HCT116 (cell line): ENCODE data around the gene ADAMTSL2. TPM values are rescaled to one million over a fixed set of nuclear protein-coding genes. Genes with fewer than 3 reads are reported as not detected.

Experiments
- ATAC-seq: fragments of 200-7000 bp; cut with Tn5 transposase; 2 replicates; pipeline ENCODE4 v1.9.1; 2020; ENCODE audit warnings: mild to moderate bottlenecking, moderate library complexity
- BruUV-seq: library from RNA; stranded (reverse); fragments of 400-500 nt; replicated peaks from 2 replicates; lab custom pipeline; 2021; lab: Mats Ljungman, UMichigan
- CTCF ChIA-PET: fragments of 300-600 bp; sonication (Branson Sonifier 250); formaldehyde crosslinking; loops from one replicate; lab custom pipeline; 2021; ENCODE audit warnings: antibody characterized with exemption; lab: Charles Lee
- POLR2A ChIA-PET: fragments of 300-600, 350-600 bp; sonication (Branson Sonifier 250); formaldehyde crosslinking; loops from one replicate; lab custom pipeline; 2021; ENCODE audit warnings: antibody characterized with exemption; lab: Charles Lee
- RAD21 ChIA-PET, 2 experiments: fragments of 300-600 bp; sonication (Branson Sonifier 250); formaldehyde crosslinking; loops; one replicate each; lab custom pipeline; 2023; ENCODE audit warnings: low total read pairs in 2 of 2; ENCODE audit not compliant: uncharacterized antibody in 2 of 2, unreplicated experiment in 2 of 2, low non-redundant PET in 1 of 2; lab: Charles Lee
- DNase-seq: peaks from one replicate; pipeline ENCODE4 v3.0.0-alpha.2; 2010; ENCODE audit warnings: low read depth, low spot score
- H2AFZ ChIP-seq: fragments of 200-600 bp; shearing (Covaris generic), sonication (generic); 2 replicates; pipeline ENCODE4 v1.6.1; 2017; ENCODE audit warnings: low read depth, mixed run types, mixed read lengths, antibody characterized with exemption, low read length; ENCODE audit not compliant: poor library complexity, severe bottlenecking
- H3K27ac ChIP-seq: 2 replicates; pipeline ENCODE4 v1.5.1; 2012; ENCODE audit warnings: low read depth, low read length
- H3K27me3 ChIP-seq: fragments of 200-600 bp; sonication (generic); 2 replicates; pipeline ENCODE4 v1.6.1; 2016; ENCODE audit warnings: mixed run types, low read length, mixed read lengths; ENCODE audit not compliant: insufficient read depth
- H3K36me3 ChIP-seq, 2 experiments: fragments of 200-500 bp in 1 of 2; fragments of 200-600 bp in 1 of 2; sonication (Bioruptor generic) in 1 of 2; sonication (generic) in 1 of 2; 2 replicates each; pipeline versions ENCODE4 v1.5.1 to v1.6.1; 2014 to 2016; ENCODE audit warnings: low read length in 2 of 2, inconsistent platforms in 1 of 2, mixed read lengths in 1 of 2, mixed run types in 1 of 2; ENCODE audit not compliant: insufficient read depth in 2 of 2, control insufficient read depth in 1 of 2
- H3K4me1 ChIP-seq, 2 experiments: fragments of 200-600 bp in 1 of 2; sonication (generic) in 1 of 2; 2 replicates each; pipeline versions ENCODE4 v1.5.1 to v1.6.1; 2012 to 2017; ENCODE audit warnings: low read length in 2 of 2, inconsistent platforms in 1 of 2, mild to moderate bottlenecking in 1 of 2, mixed read lengths in 1 of 2, mixed run types in 1 of 2, moderate library complexity in 1 of 2; ENCODE audit not compliant: insufficient read depth in 2 of 2, control insufficient read depth in 1 of 2
- H3K4me2 ChIP-seq: fragments of 200-600 bp; sonication (generic); 2 replicates; pipeline ENCODE4 v1.6.1; 2017; ENCODE audit warnings: mixed run types, low read length, mixed read lengths
- H3K4me3 ChIP-seq, 2 experiments: fragments of 200-600 bp in 1 of 2; sonication (generic) in 1 of 2; replicated peaks in 1 of 2; 2 replicates each; pipeline ENCODE4 v1.5.1; 2011 to 2016; ENCODE audit warnings: low read length in 2 of 2, control low read depth in 1 of 2, low read depth in 1 of 2, mild to moderate bottlenecking in 1 of 2, mixed read lengths in 1 of 2, mixed run types in 1 of 2
- H3K79me2 ChIP-seq: fragments of 200-600 bp; sonication (generic); 2 replicates; pipeline ENCODE4 v1.6.1; 2017; ENCODE audit warnings: mild to moderate bottlenecking, mixed run types, low read length, moderate library complexity, mixed read lengths; ENCODE audit not compliant: insufficient read depth
- H3K9ac ChIP-seq: fragments of 200-600 bp; sonication (generic); 2 replicates; pipeline ENCODE4 v1.6.1; 2016; ENCODE audit warnings: low read length, mixed read lengths
- H3K9me2 ChIP-seq: fragments of 200-600 bp; sonication (generic), shearing (Covaris generic); 2 replicates; pipeline ENCODE4 v1.6.1; 2017; ENCODE audit warnings: mixed run types, mild to moderate bottlenecking, moderate library complexity; ENCODE audit not compliant: insufficient read depth
- H3K9me3 ChIP-seq, 2 experiments: fragments of 200-500 bp in 1 of 2; fragments of 200-600 bp in 1 of 2; sonication (Bioruptor generic) in 1 of 2; sonication (generic) in 1 of 2; 2 replicates each; pipeline ENCODE4 v1.6.1; 2014 to 2017; ENCODE audit warnings: low read length in 2 of 2, mixed read lengths in 2 of 2, inconsistent platforms in 1 of 2, low read depth in 1 of 2, mild to moderate bottlenecking in 1 of 2, mixed run types in 1 of 2, moderate library complexity in 1 of 2; ENCODE audit not compliant: control insufficient read depth in 1 of 2, insufficient read depth in 1 of 2
- H4K20me1 ChIP-seq: fragments of 200-600 bp; sonication (generic), shearing (Covaris generic); 2 replicates; pipeline ENCODE4 v1.6.1; 2017; ENCODE audit warnings: mixed run types, mild to moderate bottlenecking, moderate library complexity; ENCODE audit not compliant: insufficient read depth
- CEBPB ChIP-seq: IDR thresholded peaks from 2 replicates; pipeline ENCODE4 v1.6.1; 2012; ENCODE audit warnings: low read depth
- CTCF ChIP-seq, 3 experiments: fragments of 200-600 bp in 1 of 3; sonication (generic) in 1 of 3; IDR thresholded peaks in 2 of 3; conservative IDR thresholded peaks in 1 of 3; 2 replicates each; pipeline ENCODE4 v1.5.1; 2012 to 2017; ENCODE audit warnings: low read depth in 2 of 3, low read length in 2 of 3, antibody characterized with exemption in 1 of 3, borderline replicate concordance in 1 of 3, control low read depth in 1 of 3, mild to moderate bottlenecking in 1 of 3, mixed read lengths in 1 of 3, mixed run types in 1 of 3, moderate library complexity in 1 of 3; ENCODE audit not compliant: insufficient read depth in 1 of 3
- EGR1 ChIP-seq: IDR thresholded peaks from 2 replicates; pipeline ENCODE4 v1.6.1; 2012; ENCODE audit warnings: low read depth
- ELF1 ChIP-seq: IDR thresholded peaks from 2 replicates; pipeline ENCODE4 v1.6.1; 2012; ENCODE audit warnings: low read depth, borderline replicate concordance
- EZH2 ChIP-seq: fragments of 200-600 bp; sonication (generic); IDR thresholded peaks from 2 replicates; pipeline ENCODE4 v1.6.1; 2017; ENCODE audit warnings: antibody characterized with exemption, mixed run types
- EZH2phosphoT487 ChIP-seq: fragments of 200-600 bp; IDR thresholded peaks from 2 replicates; pipeline ENCODE4 v1.6.1; 2018; ENCODE audit warnings: antibody characterized with exemption, borderline replicate concordance
- FOSL1 ChIP-seq: IDR thresholded peaks from 2 replicates; pipeline ENCODE4 v1.6.1; 2012; ENCODE audit warnings: low read depth
- MAX ChIP-seq: IDR thresholded peaks from 2 replicates; pipeline ENCODE4 v1.6.1; 2012
- POLR2A ChIP-seq: IDR thresholded peaks from 2 replicates; pipeline ENCODE4 v1.7.0; 2011; ENCODE audit warnings: borderline replicate concordance; ENCODE audit not compliant: insufficient read depth, insufficient read length; ENCODE audit errors: extremely low read depth
- POLR2AphosphoS5 ChIP-seq: IDR thresholded peaks from 2 replicates; pipeline ENCODE4 v1.6.1; 2011; ENCODE audit warnings: mild to moderate bottlenecking, low read depth, low read length, moderate library complexity
- SIN3A ChIP-seq: IDR thresholded peaks from 2 replicates; pipeline ENCODE4 v1.6.1; 2012; ENCODE audit warnings: low read depth
- SRF ChIP-seq: IDR thresholded peaks from 2 replicates; pipeline ENCODE4 v1.6.1; 2012; ENCODE audit warnings: low read depth
- YY1 ChIP-seq: IDR thresholded peaks from 2 replicates; pipeline ENCODE4 v1.6.1; 2011; ENCODE audit warnings: low read length, low read depth, moderate library complexity, mild to moderate bottlenecking; ENCODE audit not compliant: insufficient replicate concordance; ENCODE audit errors: extremely low read depth
- ZBTB33 ChIP-seq: IDR thresholded peaks from 2 replicates; pipeline ENCODE4 v1.6.1; 2011; ENCODE audit warnings: mild to moderate bottlenecking, low read length, moderate library complexity; ENCODE audit not compliant: insufficient replicate concordance; ENCODE audit errors: extremely low read depth
- ZFX ChIP-seq: fragments of 450-650 bp; IDR thresholded peaks from 2 replicates; pipeline ENCODE4 v1.6.1; 2017
- intact Hi-C: fragments of 100-400 bp; cut with micrococcal nuclease; formaldehyde crosslinking; loops from 2 replicates; pipeline ENCODE4 v1.10.0; 2022
- total RNA-seq: library from RNA; stranded (reverse); gene quantifications from one replicate; pipeline ENCODE4 v1.2.1, GENCODE V29; 2021; ENCODE audit not compliant: unreplicated experiment

The ADAMTSL2 gene
- total RNA-seq, 1 experiment from 2014 or later = not detected

GRCh38 chr9:133515615-133516255 is 18.8 kb upstream of the ADAMTSL2 start:
- H3K27ac ChIP-seq = no peak overlapping the region
- no peaks in the 10 kb centered on the region for H3K79me2 ChIP-seq
- no peaks in the 10 kb centered on the region for H3K4me1 ChIP-seq
- H3K9me2 ChIP-seq = no peaks in the 10 kb centered on the region
- ATAC-seq (no peak), DNase-seq (no peak)
- H3K9ac ChIP-seq = no peak overlapping the region
- ChIA-PET RAD21 (no interaction called here), CTCF (no interaction called here), POLR2A (no interaction called here)
- H3K4me2 ChIP-seq = no peak overlapping the region
- H3K9me3 ChIP-seq = no peaks in the 10 kb centered on the region
- H2AFZ ChIP-seq = no peak overlapping the region
- H3K27me3 ChIP-seq = no peaks in the 10 kb centered on the region
- intact Hi-C loops = no loop called here
- TF ChIP-seq SRF (no peak), MAX (no peak)
- no peaks in the 10 kb centered on the region for H3K36me3 ChIP-seq
- no TSS peak for BruUV-seq
- H4K20me1 ChIP-seq = no peaks in the 10 kb centered on the region
- H3K4me3 ChIP-seq = no peak overlapping the region

GRCh38 chr9:133516256-133516960 is 18.1 kb upstream of the ADAMTSL2 start:
- ATAC-seq (no peak), DNase-seq (no peak)
- Histone ChIP-seq H3K9ac (no peak overlapping the region), H3K4me2 (no peak overlapping the region), H3K27me3 (no peaks in the 10 kb centered on the region), H3K4me3 (no peak overlapping the region), H3K9me2 (no peaks in the 10 kb centered on the region), H3K9me3 (no peaks in the 10 kb centered on the region), H3K36me3 (no peaks in the 10 kb centered on the region), H3K4me1 (no peaks in the 10 kb centered on the region), H3K79me2 (no peaks in the 10 kb centered on the region), H2AFZ (no peak overlapping the region), H3K27ac (no peak overlapping the region), H4K20me1 (no peaks in the 10 kb centered on the region)
- ChIA-PET RAD21 (no interaction called here), CTCF (no interaction called here), POLR2A (no interaction called here)
- no TSS peak for BruUV-seq
- intact Hi-C loops = no loop called here
- TF ChIP-seq EZH2 (no peak), ZBTB33 (no peak), SIN3A (no peak), EGR1 (no peak), POLR2A (no peak), ZFX (no peak), YY1 (no peak), SRF (no peak), MAX (no peak), CTCF (IDR thresholded peaks at IDR 0.05 in 2 of 3, conservative IDR thresholded peaks at IDR 0.05 in 1 of 3; ENCODE audit: borderline replicate concordance in 1 of 3, insufficient read depth in 1 of 3, low read depth in 2 of 3, low read length in 2 of 3) (no peak), CEBPB (no peak), FOSL1 (no peak), POLR2AphosphoS5 (no peak), EZH2phosphoT487 (no peak), ELF1 (no peak)
